Endothelial cell of umbilical vein (primary cell): Measurements from ENCODE around the gene C1GALT1C1. TPM values are rescaled to one million over a fixed set of nuclear protein-coding genes. Genes with fewer than 3 reads are reported as not detected.
"Not testable (repeated sequence)": the region's sequence is repeated elsewhere in the genome, so short reads cannot be mapped to it uniquely, and the experiment has no call there.

Experiments used
- BruUV-seq: library from RNA; stranded (reverse); fragments of 400-500 nt; replicated peaks from 2 replicates; lab custom pipeline; 2021; lab: Mats Ljungman, UMichigan
- CTCF ChIA-PET: fragments of 300-600, 350-600 bp; sonication (Branson Sonifier 250); formaldehyde crosslinking; loops from one replicate; lab custom pipeline; 2021; ENCODE audit warnings: antibody characterized with exemption, inconsistent platforms; lab: Charles Lee
- POLR2A ChIA-PET: fragments of 300-600, 350-600 bp; sonication (Branson Sonifier 250); formaldehyde crosslinking; loops from one replicate; lab custom pipeline; 2021; ENCODE audit warnings: antibody characterized with exemption, inconsistent platforms; lab: Charles Lee
- DNase-seq: peaks from one replicate; pipeline ENCODE4 v3.0.0-alpha.2; 2011; ENCODE audit warnings: low read depth, low spot score
- FAIRE-seq: peaks from 2 replicates; lab custom pipeline; 2011; peaks lifted over from hg19 to GRCh38; lab: Jason Lieb, UNC
- H2AFZ ChIP-seq: 2 replicates; pipeline ENCODE4 v1.6.0; 2012; ENCODE audit warnings: low read depth, low read length, control low read depth, inconsistent platforms
- H3K27ac ChIP-seq: 2 replicates; pipeline ENCODE4 v1.5.1; 2011; ENCODE audit warnings: low read depth, mild to moderate bottlenecking, control low read depth, low read length, moderate library complexity; ENCODE audit not compliant: insufficient read depth
- H3K27me3 ChIP-seq, 2 experiments: 2 replicates each; pipeline versions ENCODE4 v1.6.0 to v1.6.1; 2011; ENCODE audit warnings: low read length in 2 of 2, mixed read lengths in 1 of 2; ENCODE audit not compliant: control insufficient read depth in 2 of 2, insufficient read depth in 2 of 2
- H3K36me3 ChIP-seq, 2 experiments: 2 replicates in 1 of 2; 3 replicates in 1 of 2; pipeline ENCODE4 v1.5.1; 2011; ENCODE audit warnings: low read length in 2 of 2, mild to moderate bottlenecking in 1 of 2, moderate library complexity in 1 of 2; ENCODE audit not compliant: control insufficient read depth in 2 of 2, insufficient read depth in 2 of 2; ENCODE audit errors: extremely low read depth in 1 of 2
- H3K4me1 ChIP-seq: 3 replicates; pipeline ENCODE4 v1.5.1; 2011; ENCODE audit warnings: mild to moderate bottlenecking, low read length; ENCODE audit not compliant: control insufficient read depth, insufficient read depth; ENCODE audit errors: extremely low read depth
- H3K4me2 ChIP-seq: 2 replicates; pipeline ENCODE4 v1.6.1; 2011; ENCODE audit warnings: low read length, control low read depth, mixed read lengths; ENCODE audit not compliant: insufficient read depth
- H3K4me3 ChIP-seq, 3 experiments: fragments of 200-600 bp in 1 of 3; sonication (generic), shearing (Covaris generic) in 1 of 3; replicated peaks in 1 of 3; 2 replicates each; pipeline ENCODE4 v1.5.1; 2011 to 2016; ENCODE audit warnings: control low read depth in 3 of 3, low read length in 3 of 3, mild to moderate bottlenecking in 2 of 3, inconsistent platforms in 1 of 3, low read depth in 1 of 3, moderate library complexity in 1 of 3; ENCODE audit not compliant: insufficient read depth in 1 of 3
- H3K79me2 ChIP-seq: 2 replicates; pipeline ENCODE4 v1.6.0; 2012; ENCODE audit warnings: low read length, inconsistent platforms; ENCODE audit not compliant: control insufficient read depth, insufficient read depth
- H3K9ac ChIP-seq: replicated peaks from 2 replicates; pipeline ENCODE3; 2011; ENCODE audit warnings: low read length, control low read depth; ENCODE audit not compliant: insufficient read depth; ENCODE audit errors: extremely low read depth
- H3K9me1 ChIP-seq: replicated peaks from 3 replicates; pipeline ENCODE4 v1.6.0; 2011; ENCODE audit warnings: mild to moderate bottlenecking, low read length; ENCODE audit not compliant: control insufficient read depth, insufficient read depth; ENCODE audit errors: extremely low read depth
- H3K9me3 ChIP-seq: replicated peaks from 2 replicates; pipeline ENCODE4 v1.5.1; 2012; ENCODE audit warnings: low read length, inconsistent platforms; ENCODE audit not compliant: control insufficient read depth, insufficient read depth
- H4K20me1 ChIP-seq: replicated peaks from 2 replicates; pipeline ENCODE3; 2011; ENCODE audit warnings: mild to moderate bottlenecking, low read length; ENCODE audit not compliant: control insufficient read depth, insufficient read depth; ENCODE audit errors: extremely low read depth
- POLR2A ChIP-seq: IDR thresholded peaks from 2 replicates; pipeline ENCODE4 v1.6.1; 2012; ENCODE audit warnings: low read depth, mild to moderate bottlenecking, control low read depth, low read length
- dilution Hi-C: fragments of 300-500 bp; cut with MboI; formaldehyde crosslinking; loops from one replicate; pipeline ENCODE4 v1.15.0; 2019; ENCODE audit warnings: low sequenced_read_pairs; ENCODE audit not compliant: extremely low pct_ligation_motif_present
- intact Hi-C: fragments of 100-400 bp; cut with micrococcal nuclease; formaldehyde crosslinking; loops from one replicate; pipeline ENCODE4 v1.10.0; 2022
- polyA plus RNA-seq, 4 experiments: library from polyadenylated mRNA; depleted of rRNA in 3 of 4; stranded (reverse) in 3 of 4; unstranded in 1 of 4; fragments of >200 nt; gene quantifications; 2 replicates each; pipeline versions ENCODE4 v1.2.1 to v1.2.3, GENCODE V29; 2011 to 2012; ENCODE audit warnings: missing spikeins in 1 of 4
- total RNA-seq: library from RNA; stranded (reverse); gene quantifications from 2 replicates; pipeline ENCODE4 v1.2.3, GENCODE V29; 2021
- TF ChIP-seq, protein P1 (sequence below), 2 donors: IDR thresholded peaks; 1 replicate in 1 of 2; 2 replicates in 1 of 2; pipeline ENCODE4 v1.5.1; 2011; ENCODE audit warnings: low read length in 2 of 2, mild to moderate bottlenecking in 2 of 2, moderate library complexity in 2 of 2, control low read depth in 1 of 2, inconsistent platforms in 1 of 2, low read depth in 1 of 2; ENCODE audit not compliant: insufficient read depth in 1 of 2; ENCODE audit errors: extremely low read depth in 1 of 2
- TF ChIP-seq, protein P2 (sequence below): IDR thresholded peaks from 2 replicates; pipeline ENCODE4 v1.6.1; 2011; ENCODE audit not compliant: insufficient read depth, insufficient read length

Gene C1GALT1C1
- total and polyA plus RNA-seq, 2 donors (not counting 3 experiments of a cell fraction or from before 2014, with no cell fraction given), result 28.6 to 32.9 TPM

DNA sequence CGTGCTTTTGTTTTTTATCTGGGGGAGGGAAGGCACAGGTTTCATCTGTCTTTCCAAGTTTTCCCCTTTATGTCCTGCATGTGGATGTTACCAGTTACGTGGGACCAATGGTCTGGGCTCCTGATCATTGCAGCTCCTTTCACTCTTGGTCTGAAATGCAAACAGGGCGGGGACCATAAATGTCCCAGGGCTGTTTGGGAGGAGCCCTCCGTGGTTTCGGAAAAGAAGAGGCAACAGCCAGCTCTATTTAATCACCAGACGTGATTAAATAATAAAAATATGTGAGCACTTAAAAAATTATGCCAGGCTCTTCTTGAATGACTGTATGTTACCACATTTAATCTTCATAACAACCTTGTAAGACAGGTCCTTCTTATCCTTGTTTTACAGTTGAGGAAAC, 30.8 kb upstream of the C1GALT1C1 start:
- intact Hi-C loops, result loop anchor here (5.0 kb wide), 1 partner anchor 143 kb away; no protein-coding TSS in a partner anchor
- FAIRE-seq (no peak), DNase-seq (no peak)
- Histone ChIP-seq H3K9me3 (no peaks in the 10 kb centered on the region), H3K4me2 (no peak overlapping the region), H3K4me3 (no peak overlapping the region), H3K4me1 (peaks cover 2% of the 10 kb centered on the region), H3K27me3 (no peaks in the 10 kb centered on the region), H3K9ac (no peak overlapping the region), H2AFZ (no peak overlapping the region), H3K9me1 (no peaks in the 10 kb centered on the region), H3K36me3 (no peaks in the 10 kb centered on the region), H3K27ac (no peak overlapping the region), H4K20me1 (no peaks in the 10 kb centered on the region), H3K79me2 (no peaks in the 10 kb centered on the region)
- no TSS peak for BruUV-seq
- dilution Hi-C loops, result no loop called here
- TF ChIP-seq, protein P1, sequence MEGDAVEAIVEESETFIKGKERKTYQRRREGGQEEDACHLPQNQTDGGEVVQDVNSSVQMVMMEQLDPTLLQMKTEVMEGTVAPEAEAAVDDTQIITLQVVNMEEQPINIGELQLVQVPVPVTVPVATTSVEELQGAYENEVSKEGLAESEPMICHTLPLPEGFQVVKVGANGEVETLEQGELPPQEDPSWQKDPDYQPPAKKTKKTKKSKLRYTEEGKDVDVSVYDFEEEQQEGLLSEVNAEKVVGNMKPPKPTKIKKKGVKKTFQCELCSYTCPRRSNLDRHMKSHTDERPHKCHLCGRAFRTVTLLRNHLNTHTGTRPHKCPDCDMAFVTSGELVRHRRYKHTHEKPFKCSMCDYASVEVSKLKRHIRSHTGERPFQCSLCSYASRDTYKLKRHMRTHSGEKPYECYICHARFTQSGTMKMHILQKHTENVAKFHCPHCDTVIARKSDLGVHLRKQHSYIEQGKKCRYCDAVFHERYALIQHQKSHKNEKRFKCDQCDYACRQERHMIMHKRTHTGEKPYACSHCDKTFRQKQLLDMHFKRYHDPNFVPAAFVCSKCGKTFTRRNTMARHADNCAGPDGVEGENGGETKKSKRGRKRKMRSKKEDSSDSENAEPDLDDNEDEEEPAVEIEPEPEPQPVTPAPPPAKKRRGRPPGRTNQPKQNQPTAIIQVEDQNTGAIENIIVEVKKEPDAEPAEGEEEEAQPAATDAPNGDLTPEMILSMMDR (IDR thresholded peaks at IDR 0.05; ENCODE audit: extremely low read depth in 1 of 2, insufficient read depth in 1 of 2, low read depth in 1 of 2, low read length in 2 of 2), result no peak
- TF ChIP-seq, protein P2, sequence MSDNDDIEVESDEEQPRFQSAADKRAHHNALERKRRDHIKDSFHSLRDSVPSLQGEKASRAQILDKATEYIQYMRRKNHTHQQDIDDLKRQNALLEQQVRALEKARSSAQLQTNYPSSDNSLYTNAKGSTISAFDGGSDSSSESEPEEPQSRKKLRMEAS, result no peak
- ChIA-PET POLR2A (no interaction called here), CTCF (no interaction called here)

DNA sequence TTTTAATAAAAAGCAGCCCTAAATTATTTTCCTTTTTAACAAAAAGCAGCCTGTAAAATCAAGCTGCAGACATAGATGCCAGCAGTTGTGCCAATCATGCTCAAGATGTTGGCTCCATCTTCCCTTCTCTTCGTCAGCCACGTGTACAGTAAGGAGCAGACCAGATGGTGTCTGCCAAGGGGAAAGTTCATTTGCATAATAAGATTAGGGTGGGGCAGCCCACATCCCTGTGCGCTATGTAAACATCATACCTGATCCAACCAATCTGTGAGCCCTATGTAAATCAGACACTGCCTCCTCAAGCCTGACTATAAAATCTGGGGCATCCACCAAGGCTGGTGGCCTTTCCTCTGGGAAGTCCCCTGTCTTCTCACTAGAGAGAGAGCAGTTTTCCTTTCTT, 23.1 kb upstream of the C1GALT1C1 start:
- dilution Hi-C loops, result no loop called here
- DNase-seq, result no peak
- POLR2A ChIA-PET, result no interaction called here

DNA sequence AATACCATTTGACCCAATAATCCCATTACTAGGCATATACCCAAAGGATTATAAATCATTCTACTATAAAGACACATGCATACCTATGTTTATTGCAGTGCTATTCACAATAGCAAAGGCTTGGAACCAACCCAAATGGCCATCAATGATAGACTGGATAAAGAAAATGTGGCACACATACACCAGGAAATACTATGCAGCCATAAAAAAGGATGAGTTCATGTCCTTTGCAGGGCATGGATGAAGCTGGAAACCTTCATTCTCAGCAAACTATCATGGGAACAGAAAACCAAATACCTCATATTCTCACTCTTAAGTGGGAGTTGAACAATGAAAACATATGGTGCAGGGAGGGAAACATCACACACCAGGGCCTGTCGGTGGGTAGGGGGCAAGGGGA, 22.4 kb upstream of the C1GALT1C1 start:
- H3K27ac ChIP-seq, H3K4me1 ChIP-seq, intact Hi-C loops, POLR2A ChIA-PET, H3K4me3 ChIP-seq, H4K20me1 ChIP-seq, BruUV-seq, H3K9me3 ChIP-seq, H3K27me3 ChIP-seq, H3K4me2 ChIP-seq, H3K79me2 ChIP-seq, H3K36me3 ChIP-seq, FAIRE-seq, H3K9me1 ChIP-seq, CTCF ChIA-PET, H3K9ac ChIP-seq, DNase-seq, dilution Hi-C loops, H2AFZ ChIP-seq: not testable (repeated sequence)

More for the DNA sequence above, 23.1 kb upstream of the C1GALT1C1 start:
- Histone ChIP-seq H2AFZ (no peak overlapping the region), H3K36me3 (no peaks in the 10 kb centered on the region), H3K27me3 (no peaks in the 10 kb centered on the region), H3K9ac (no peak overlapping the region), H3K79me2 (no peaks in the 10 kb centered on the region), H3K4me2 (no peak overlapping the region), H3K9me3 (no peaks in the 10 kb centered on the region), H3K9me1 (no peaks in the 10 kb centered on the region), H3K27ac (no peak overlapping the region), H4K20me1 (no peaks in the 10 kb centered on the region), H3K4me3 (no peak overlapping the region), H3K4me1 (no peaks in the 10 kb centered on the region)
- no TSS peak for BruUV-seq
- intact Hi-C loops, result no loop called here
- no peak for FAIRE-seq
- TF ChIP-seq, protein P1 (IDR thresholded peaks at IDR 0.05; ENCODE audit: extremely low read depth in 1 of 2, insufficient read depth in 1 of 2, low read depth in 1 of 2, low read length in 2 of 2), result no peak
- no peak for TF ChIP-seq POLR2A
- CTCF ChIA-PET, result no interaction called here
